ENCODE results near the gene FKBP6.
"Not testable (repeated sequence)": the region's sequence is repeated elsewhere in the genome, so short reads cannot be mapped to it uniquely, and the experiment has no call there.

FKBP6 gene

DNA sequence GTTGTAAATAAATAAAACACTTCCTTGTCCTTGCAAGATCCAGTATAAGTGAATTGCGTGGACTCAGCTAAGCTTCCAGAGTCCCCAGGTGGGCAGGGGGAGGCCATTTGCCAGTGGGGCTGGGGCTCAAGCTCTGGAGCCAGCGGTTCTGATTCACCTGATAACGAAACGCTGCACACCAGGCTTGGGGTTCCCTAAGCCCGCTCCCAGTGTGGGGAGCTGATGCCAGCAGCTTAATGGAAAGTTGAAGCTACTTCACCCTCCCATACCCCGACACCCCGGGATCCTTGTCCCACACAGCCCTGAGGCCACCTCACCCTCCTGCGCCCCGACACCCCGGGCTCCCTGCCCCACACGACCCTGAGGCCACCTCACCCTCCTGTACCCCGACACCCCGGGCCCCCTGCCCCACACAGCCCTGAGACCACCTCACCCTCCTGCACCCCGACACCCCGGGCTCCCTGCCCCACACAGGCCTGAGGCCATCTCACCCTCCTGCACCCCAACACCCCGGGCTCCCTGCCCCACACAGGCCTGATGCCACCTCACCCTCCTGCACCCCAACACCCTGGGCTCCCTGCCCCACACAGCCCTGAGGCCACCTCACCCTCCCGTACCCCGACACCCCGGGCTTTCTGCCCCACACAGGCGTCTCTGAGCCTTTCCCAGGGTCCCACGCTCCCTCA lies 30.8 kb downstream of the FKBP6 start:
- DNase-seq (ENCODE audit: low read depth in 2 of 2) = no peak

GRCh38 chr7:73359306-73359705 lies 31.3 kb downstream of the FKBP6 start:
- DNase-seq (ENCODE audit: low read depth in 2 of 2) = no peak

GRCh38 chr7:73359746-73360375 lies 31.9 kb downstream of the FKBP6 start:
- DNase-seq (ENCODE audit: low read depth in 2 of 2) = no peak

DNA sequence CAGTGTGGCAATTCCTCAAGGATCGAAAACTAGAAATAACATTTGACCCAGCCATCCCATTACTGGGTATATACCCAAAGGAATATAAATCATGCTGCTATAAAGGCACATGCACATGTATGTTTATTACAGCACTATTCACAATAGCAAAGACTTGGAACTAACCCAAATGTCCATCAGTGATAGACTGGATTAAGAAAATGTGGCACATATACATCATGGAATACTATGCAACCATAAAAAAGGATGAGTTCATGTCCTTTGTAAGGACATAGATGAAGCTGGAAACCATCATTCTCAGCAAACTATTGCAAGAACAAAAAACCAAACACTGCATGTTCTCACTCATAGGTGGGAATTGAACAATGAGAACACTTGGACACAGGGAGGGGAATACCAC lies 32.6 kb downstream of the FKBP6 start:
- DNase-seq (ENCODE audit: low read depth in 2 of 2) = not testable (repeated sequence)

GRCh38 chr7:73363225-73364005 lies 35.5 kb downstream of the FKBP6 start:
- DNase-seq (ENCODE audit: low read depth in 2 of 2) = no peak

DNA sequence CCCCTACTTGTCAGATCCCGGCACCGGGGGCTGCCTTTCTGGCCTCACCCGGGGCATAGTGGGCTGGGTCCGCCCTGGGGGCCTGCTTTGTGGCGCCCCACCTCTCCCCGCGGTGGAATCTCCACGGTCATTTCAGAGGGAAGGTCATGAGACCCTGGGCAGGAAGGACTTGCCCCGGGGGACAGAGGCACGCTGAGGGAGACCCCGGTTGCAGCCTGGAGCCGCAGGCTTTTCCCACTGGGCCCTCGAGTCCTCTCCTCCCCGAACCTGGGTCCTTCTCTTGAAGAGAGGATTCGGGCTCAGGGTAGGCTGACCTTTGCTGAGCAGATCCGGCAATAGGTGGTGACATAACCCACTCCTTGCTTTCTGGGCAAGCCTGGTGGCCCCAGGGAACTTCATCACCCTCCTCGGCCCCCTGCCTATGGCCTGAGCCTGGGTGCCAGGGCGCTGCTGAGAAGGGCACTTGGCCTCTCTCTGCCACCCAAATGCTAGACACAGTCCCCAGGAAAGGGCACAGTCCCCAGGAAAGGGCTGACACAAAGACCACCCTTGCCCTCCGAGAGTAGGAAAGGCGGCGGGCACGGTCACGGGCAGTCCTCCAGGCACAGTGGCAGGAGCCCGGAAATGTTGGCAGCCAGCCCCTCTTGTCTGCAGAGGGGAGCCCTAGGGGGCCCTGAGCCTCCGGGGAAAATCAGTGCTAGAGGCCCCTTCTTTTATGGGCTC lies 36.2 kb downstream of the FKBP6 start:
- no peak for DNase-seq (ENCODE audit: low read depth in 2 of 2)

GRCh38 chr7:73366127-73366526 lies 38.2 kb downstream of the FKBP6 start:
- DNase-seq (ENCODE audit: low read depth in 2 of 2) = no peak

GRCh38 chr7:73366990-73367389 lies 39.0 kb downstream of the FKBP6 start:
- DNase-seq (ENCODE audit: low read depth in 2 of 2) = no peak

GRCh38 chr7:73369009-73369408 lies 41.0 kb downstream of the FKBP6 start:
- DNase-seq (ENCODE audit: low read depth in 2 of 2) = no peak

- no peak for DNase-seq (ENCODE audit: low read depth in 2 of 2)
Measured at GRCh38 chr7:73369622-73370021, 41.7 kb downstream of the FKBP6 start.

GRCh38 chr7:73373741-73374140 lies 45.8 kb downstream of the FKBP6 start:
- no peak for DNase-seq (ENCODE audit: low read depth in 2 of 2)

DNA sequence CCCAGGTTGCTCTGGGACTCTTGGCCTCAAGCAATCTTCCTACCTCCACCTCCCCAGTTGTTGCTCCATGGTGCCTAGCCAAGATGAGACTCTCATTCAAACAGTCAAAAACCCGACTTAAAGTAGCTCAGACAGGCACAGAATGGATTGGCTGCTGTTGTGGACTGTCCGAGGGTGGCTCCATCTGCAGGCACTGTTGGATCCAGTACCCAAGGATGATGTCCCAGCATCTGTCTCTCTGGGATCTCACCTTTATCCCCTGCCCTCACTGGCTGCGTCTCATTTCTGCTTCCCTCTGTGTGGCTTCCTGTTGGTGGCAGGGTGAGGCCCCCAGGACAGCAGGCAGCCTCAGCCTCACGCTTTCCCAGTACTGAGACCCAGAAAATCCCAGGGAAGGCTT lies 48.3 kb downstream of the FKBP6 start:
- not testable (repeated sequence) for DNase-seq (ENCODE audit: low read depth in 2 of 2)

DNA sequence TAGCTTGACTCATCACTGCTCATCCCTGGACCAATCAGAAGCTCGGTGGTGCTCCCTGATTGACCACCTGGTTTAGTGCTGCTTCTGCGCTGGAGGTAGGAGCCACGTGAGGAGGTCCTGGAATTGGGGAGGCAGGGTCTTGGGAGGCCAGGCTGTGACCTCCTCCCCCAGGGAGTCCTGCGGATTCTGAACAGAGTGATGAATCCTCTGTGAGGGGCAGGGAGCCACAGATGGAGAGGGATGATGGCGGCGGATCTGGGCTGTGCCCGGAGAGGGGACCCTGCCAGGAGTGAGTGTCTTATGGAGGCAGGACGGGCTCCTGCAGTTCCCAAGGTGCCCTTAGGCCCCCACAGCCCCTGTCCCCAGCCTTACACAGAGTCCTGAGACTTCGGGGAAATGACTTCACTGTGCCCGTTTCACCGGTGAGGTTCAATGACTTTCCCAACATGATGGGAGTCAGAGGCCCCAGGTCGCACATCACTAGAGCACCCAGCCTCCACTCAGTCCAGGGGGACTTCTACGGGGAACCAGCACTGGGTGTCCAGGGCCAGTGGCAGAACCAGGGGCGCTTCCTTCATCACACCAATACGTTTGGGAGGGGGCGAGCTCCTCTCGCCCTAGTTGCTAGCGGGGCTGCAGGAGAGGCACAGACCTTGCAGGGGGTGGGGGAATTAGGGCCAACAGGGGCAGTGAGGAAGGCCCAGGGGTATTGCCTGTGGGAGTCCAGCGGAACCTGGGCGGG lies 48.9 kb downstream of the FKBP6 start:
- no peak for DNase-seq (ENCODE audit: low read depth in 2 of 2)

DNA sequence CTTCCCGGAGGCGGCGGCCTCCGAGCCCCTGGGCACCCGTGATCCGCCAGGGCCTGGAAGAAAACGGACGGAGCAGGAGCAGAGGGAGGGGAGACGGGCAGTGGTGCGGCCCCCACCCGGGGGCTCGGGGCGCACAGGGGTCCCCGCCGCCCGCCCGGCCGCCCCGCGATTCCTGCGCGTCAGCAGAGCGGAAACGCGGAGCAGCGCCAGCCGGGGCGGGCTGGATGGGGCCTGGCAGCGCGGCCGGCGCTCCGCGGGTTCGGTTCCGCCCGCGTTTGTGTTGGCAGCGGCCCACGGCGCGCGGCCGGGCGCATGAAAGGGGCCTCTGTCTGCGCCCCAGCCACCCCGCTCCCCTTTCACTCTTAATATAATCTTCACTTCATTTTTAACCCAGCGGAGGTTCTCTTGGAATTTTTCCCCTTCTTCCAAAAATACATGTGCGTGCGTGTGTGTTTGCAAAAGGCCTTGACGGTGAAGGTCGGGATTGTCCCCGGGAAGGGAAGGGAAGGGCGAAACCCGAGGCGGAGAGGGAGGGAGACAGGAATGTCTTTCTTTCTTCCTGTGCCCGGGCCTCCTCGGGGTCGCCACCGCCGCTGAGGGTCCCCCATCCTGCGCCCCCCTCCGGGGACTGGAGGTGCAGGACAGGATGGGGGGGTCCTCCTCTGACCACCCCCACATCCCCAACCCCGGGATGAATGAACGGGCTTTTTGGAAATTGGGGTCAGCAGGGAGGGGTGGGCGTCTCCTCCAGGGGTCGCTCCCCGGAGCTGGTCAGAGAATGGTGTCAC lies 49.6 kb downstream of the FKBP6 start:
- not testable (repeated sequence) for DNase-seq (ENCODE audit: low read depth in 2 of 2)

GRCh38 chr7:73382934-73383503 lies 55.1 kb downstream of the FKBP6 start:
- DNase-seq (ENCODE audit: low read depth in 2 of 2) = no peak

- no peak for DNase-seq (ENCODE audit: low read depth in 2 of 2)
Measured at GRCh38 chr7:73387221-73387828, 59.4 kb downstream of the FKBP6 start.

DNA sequence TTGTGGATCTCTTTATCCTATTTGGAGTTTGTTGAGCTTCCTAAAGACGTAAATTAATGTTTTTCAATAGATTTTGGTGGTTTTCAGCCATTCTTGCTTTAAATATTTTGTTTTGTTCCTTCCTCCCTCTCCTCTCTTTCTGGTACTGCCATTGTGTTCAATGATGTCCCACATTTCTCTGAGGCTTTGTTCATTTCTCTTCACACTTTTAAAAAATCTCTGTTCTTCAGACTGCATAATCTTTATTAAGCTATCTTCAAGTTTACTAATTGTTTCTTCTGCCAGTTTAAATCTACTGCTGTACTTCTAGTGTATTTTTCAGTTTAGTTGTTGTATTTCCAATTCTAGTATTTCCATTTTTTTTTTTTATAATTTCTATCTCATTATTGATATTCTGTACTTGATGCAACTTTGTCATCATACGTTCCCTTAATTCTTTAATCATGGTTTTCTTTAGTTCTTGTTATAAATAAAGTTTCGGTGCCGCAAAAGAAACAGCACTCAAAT lies 60.0 kb downstream of the FKBP6 start:
- DNase-seq (ENCODE audit: low read depth in 2 of 2) = no peak

DNA sequence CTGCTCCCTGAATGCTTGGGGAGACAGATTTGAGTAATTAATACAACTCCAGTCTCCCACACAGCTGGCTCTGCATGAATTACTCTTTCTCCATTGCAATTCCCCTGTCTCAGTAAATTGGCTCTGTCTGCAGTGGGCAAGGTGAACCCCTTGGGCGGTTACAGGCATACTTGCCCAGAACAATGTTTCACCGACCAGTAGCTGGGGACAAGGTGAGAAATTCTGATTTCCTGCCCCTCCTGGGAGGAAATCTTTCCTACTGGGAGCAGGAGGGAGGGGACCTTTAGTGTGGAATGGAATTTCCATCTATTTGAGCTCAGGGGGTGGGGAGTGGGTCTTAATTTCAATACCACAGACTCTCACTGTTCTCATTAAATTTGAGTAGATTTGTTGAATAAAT lies 63.4 kb downstream of the FKBP6 start:
- no peak for DNase-seq (ENCODE audit: low read depth in 2 of 2)

DNA sequence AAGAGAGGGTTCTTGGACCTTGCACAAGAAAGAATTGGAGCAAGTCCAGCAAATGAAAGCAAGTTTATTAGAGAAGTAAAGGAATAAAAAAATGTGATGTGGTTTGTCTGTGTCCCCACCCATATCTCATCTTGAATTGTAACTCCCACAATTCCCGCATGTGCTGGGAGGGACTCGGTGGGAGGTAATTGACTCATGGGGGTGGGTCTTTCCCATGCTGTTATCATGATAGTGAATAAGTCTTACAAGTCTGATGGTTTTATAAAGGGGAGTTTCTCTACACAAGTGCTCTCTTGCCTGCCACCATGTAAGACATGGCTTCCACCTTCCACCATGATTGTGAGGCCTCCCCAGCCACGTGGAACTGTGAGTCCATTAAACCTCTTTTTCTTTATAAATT lies 66.5 kb downstream of the FKBP6 start:
- no peak for DNase-seq (ENCODE audit: low read depth in 2 of 2)

Data from stimulated activated CD4-positive, alpha-beta T cell treated with anti-CD3 and anti-CD28 coated beads, Interleukin-1b, Interleukin-23, amount 100 ng/mL, for 4 hours (primary cell).